Erythroblast (primary cell): Measurements from ENCODE around the gene ZNF207.

ENCODE experiments used
- DNase-seq, 2 experiments: peaks; one replicate each; lab custom pipeline; 2025; lab: John Stamatoyannopoulos, UW
- GATA1 ChIP-seq: IDR thresholded peaks from 2 replicates; pipeline ENCODE4 v1.6.1; 2011; ENCODE audit warnings: low read depth, mild to moderate bottlenecking, control low read depth, low read length, moderate library complexity
- POLR2A ChIP-seq: IDR thresholded peaks from 2 replicates; pipeline ENCODE4 v1.6.1; 2011; ENCODE audit warnings: mild to moderate bottlenecking, low read length

The ZNF207 gene

GRCh38 chr17:32323046-32323445 is 26.9 kb upstream of the ZNF207 start:
- TF ChIP-seq POLR2A (no peak), GATA1 (no peak)
- DNase-seq = no peak

- no peak for DNase-seq
- TF ChIP-seq GATA1 = no peak
- no peak for TF ChIP-seq POLR2A
These were observed 26.0 kb upstream of the ZNF207 start for GRCh38 chr17:32323811-32324491.

- TF ChIP-seq POLR2A = no peak
- TF ChIP-seq GATA1 = no peak
- DNase-seq = no peak
These were observed 22.0 kb upstream of the ZNF207 start for GRCh38 chr17:32327911-32328310.

GRCh38 chr17:32330147-32330546 is 19.8 kb upstream of the ZNF207 start:
- no peak for TF ChIP-seq GATA1
- no peak for TF ChIP-seq POLR2A
- DNase-seq = no peak

- DNase-seq = no peak
- no peak for TF ChIP-seq POLR2A
- TF ChIP-seq GATA1 = no peak
These were observed 18.5 kb upstream of the ZNF207 start for GRCh38 chr17:32331243-32332040.

- DNase-seq = no peak
- TF ChIP-seq POLR2A = no peak
- no peak for TF ChIP-seq GATA1
These were observed 16.8 kb upstream of the ZNF207 start for GRCh38 chr17:32333187-32333586.

- no peak for DNase-seq
- no peak for TF ChIP-seq GATA1
- TF ChIP-seq POLR2A = no peak
These were observed 14.9 kb upstream of the ZNF207 start for GRCh38 chr17:32335046-32335445.

DNA sequence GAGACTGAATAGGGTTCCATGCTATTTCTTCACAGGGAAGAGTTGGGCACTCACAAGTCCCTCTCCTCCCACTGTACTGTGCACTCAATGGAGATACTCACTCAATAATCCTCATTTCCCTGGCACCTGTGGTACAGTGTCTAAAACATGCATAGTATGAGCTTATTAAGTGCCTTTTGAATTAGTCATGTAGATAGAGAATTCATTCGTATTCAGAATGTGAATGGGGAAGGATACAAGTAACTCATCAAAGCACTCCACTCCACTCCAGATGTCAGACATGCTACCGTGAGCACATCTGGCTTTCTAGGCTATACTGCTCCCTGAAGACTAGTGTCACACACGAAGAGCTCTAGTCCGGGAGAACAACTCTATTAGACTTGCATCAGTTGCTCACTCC is 14.3 kb upstream of the ZNF207 start:
- TF ChIP-seq POLR2A = no peak
- no peak for TF ChIP-seq GATA1
- no peak for DNase-seq

GRCh38 chr17:32341141-32341856 is 8.7 kb upstream of the ZNF207 start:
- peak; percentile 30 for TF ChIP-seq POLR2A
- no peak for TF ChIP-seq GATA1
- peak; percentile 61 to 72 for DNase-seq

DNA sequence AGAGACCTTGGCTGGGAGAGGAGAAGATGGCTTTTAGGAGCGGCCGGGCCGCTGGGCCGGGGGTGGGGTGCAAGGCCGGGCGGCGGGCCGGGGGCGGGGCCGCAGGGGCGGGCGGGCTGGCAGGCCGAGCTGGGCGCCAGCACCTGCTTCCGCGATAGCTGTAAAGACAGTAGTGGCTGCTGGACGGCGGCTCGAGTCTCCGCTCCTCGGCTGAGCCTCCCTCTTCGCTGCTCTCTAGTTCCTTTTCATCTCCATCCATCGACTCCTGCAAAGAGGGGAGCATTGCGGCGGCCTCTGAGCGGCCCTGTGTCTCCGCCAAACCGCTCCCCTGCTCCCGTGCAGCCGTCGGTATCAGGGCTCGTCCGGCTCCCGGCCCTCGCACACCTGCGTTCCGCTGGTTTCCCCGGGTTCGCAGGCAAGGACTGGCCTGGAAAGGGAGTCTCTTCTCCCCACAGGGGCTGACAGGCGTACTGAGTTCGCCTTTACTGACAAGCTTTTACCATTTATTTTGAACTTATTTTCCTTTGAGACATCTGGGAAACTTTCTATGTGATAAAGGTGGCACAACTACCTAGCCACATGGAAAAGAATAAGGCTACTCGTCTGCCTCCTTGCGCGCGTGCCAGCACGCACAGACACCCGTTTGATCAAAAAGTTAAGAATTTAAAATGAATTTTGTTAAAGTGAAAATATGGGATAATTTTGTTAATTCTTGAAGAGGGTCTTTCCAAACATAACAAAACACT is 7.9 kb upstream of the ZNF207 start, which contains the start of gene C17orf75:
TSS of gene C17orf75 (minus strand) at position 317 of the 746 bp plus-strand sequence. CDS start at position 283, 34 bp downstream.
- TF ChIP-seq GATA1 (no peak), POLR2A (peak; percentile 79)
- peak; percentile 89 to 92 for DNase-seq

GRCh38 chr17:32342603-32343325 is 7.2 kb upstream of the ZNF207 start:
- TF ChIP-seq GATA1 (no peak), POLR2A (no peak)
- peak; percentile 23 to 35 for DNase-seq

DNA sequence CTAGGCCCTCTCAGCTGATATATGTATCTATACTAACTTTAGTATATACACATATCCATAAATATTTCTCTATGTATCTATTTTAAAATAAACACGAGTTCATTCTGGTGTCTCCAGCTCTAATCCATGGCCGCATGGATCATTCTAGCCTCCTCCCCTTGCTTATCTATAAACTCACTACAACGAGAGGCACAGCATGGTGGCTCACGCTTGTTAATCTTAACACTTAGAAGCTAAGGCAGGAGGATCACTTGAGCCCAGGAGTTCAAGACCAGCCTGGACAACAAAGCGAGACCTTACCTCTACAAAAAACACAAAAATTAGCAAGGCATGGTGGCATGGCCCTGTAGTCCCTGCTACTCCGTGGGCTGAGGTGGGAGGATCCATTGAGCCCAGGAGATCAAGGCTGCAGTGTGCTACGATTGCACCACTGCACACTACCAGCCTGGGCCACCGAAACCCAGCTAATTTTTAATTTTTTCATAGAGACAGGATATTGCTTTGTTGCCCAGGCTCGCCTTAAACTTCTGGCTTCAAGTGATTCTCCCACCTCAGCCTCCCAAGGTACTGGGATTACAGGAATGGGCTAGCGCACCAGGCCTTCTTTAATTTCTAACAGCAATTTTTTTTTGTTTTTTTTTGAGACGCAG is 3.9 kb upstream of the ZNF207 start:
- peak; percentile 55 to 76 for DNase-seq
- TF ChIP-seq POLR2A (no peak), GATA1 (no peak)

GRCh38 chr17:32348483-32348800 is 1.5 kb upstream of the ZNF207 start:
- peak in 1 of 2 experiments; percentile 81 for DNase-seq
- TF ChIP-seq POLR2A (peak; percentile 47), GATA1 (no peak)

DNA sequence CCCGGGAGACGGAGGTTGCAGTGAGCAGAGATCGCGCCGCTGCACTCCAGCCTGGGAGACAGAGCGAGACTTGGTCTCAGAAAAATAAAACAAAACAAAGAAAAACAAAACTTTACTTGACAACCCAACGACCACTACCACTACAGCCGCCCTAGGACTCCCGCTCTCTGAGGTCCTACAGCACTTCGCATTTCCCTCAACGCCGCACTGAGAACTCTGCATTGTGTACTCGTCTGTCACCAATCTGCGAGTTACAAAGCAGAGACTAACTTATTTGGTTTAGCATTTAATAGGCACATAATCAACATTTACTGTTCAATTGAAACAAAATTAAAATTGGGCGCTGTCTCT is 479 bp upstream of the ZNF207 start:
- TF ChIP-seq POLR2A (no peak), GATA1 (no peak)
- peak in 1 of 2 experiments; percentile 72 for DNase-seq
